Sigmoid colon (tissue), 7 donors: ENCODE measurements around the gene CPLX3. TPM values are rescaled to one million over a fixed set of nuclear protein-coding genes. Genes with fewer than 3 reads are reported as not detected.

ENCODE experiments used
- DNase-seq: peaks from one replicate; pipeline ENCODE4 v3.0.0-alpha.2; 2019
- H3K27ac ChIP-seq, 4 donors: fragments of 200-600 bp; sonication (generic); one replicate each; pipeline ENCODE4 v1.5.1; 2016 to 2019; ENCODE audit warnings: mild to moderate bottlenecking in 1 of 4
- H3K27me3 ChIP-seq, 3 donors: fragments of 200-600 bp; sonication (generic); one replicate each; pipeline ENCODE4 v1.5.1; 2019; ENCODE audit warnings: mild to moderate bottlenecking in 1 of 3
- H3K36me3 ChIP-seq, 4 donors: fragments of 200-600 bp; sonication (generic); one replicate each; pipeline ENCODE4 v1.5.1; 2016 to 2019
- H3K4me1 ChIP-seq, 4 donors: fragments of 200-600 bp; sonication (generic); one replicate each; pipeline ENCODE4 v1.5.1; 2017 to 2019
- H3K4me3 ChIP-seq, 4 donors: fragments of 200-600 bp; sonication (generic); one replicate each; pipeline ENCODE4 v1.5.1; 2017 to 2019; ENCODE audit warnings: mild to moderate bottlenecking in 2 of 4, moderate library complexity in 1 of 4
- H3K9me3 ChIP-seq, 4 donors: fragments of 200-600 bp in 3 of 4; sonication (generic) in 3 of 4; one replicate each; pipeline versions ENCODE4 v1.5.1 to v1.6.1; 2013 to 2019
- CTCF ChIP-seq, 4 experiments: fragments of 450-650 bp in 3 of 4; fragments of 200-600 bp in 1 of 4; IDR thresholded peaks; one replicate each; pipeline ENCODE4 v1.5.1; 2016 to 2019; ENCODE audit warnings: antibody characterized with exemption in 4 of 4, mild to moderate bottlenecking in 3 of 4, moderate library complexity in 2 of 4
- EP300 ChIP-seq, 4 donors: sonication (generic); formaldehyde crosslinking; IDR thresholded peaks; one replicate each; pipeline ENCODE4 v1.6.1; 2017; ENCODE audit warnings: antibody characterized with exemption in 4 of 4
- POLR2A ChIP-seq, 2 donors: fragments of 450-650 bp; IDR thresholded peaks; one replicate each; pipeline ENCODE4 v1.6.1; 2016; ENCODE audit warnings: antibody characterized with exemption in 2 of 2, mild to moderate bottlenecking in 2 of 2, moderate library complexity in 2 of 2
- POLR2AphosphoS5 ChIP-seq, 4 donors: sonication (generic); formaldehyde crosslinking; IDR thresholded peaks; one replicate each; pipeline ENCODE4 v1.6.1; 2017; ENCODE audit warnings: antibody characterized with exemption in 4 of 4
- WGBS, 2 donors: extraction: QIAGEN DNeasy Blood & Tissue Kit; methylation state at CpG; one replicate each; pipeline ENCODE4 v1.1.7; 2013; 5-methylcytosine and 5-hydroxymethylcytosine counted together
- intact Hi-C: fragments of 100-400 bp; cut with DNase I; formaldehyde crosslinking; loops from one replicate; pipeline ENCODE4 v1.15.1; 2023
- polyA plus RNA-seq, 3 donors: library from polyadenylated mRNA; stranded (reverse); fragments of 200-250 nt; gene quantifications; one replicate each; pipeline ENCODE4 v1.2.3, GENCODE V29; 2013
- small RNA-seq, 3 donors: library from RNA; depleted of rRNA; stranded (forward); fragments of <200 nt; gene quantifications; one replicate each; pipeline ENCODE3, GENCODE V24; 2016
- total RNA-seq, 4 donors: library from RNA; depleted of rRNA; stranded (reverse); fragments of >200 nt; gene quantifications; one replicate each; pipeline ENCODE4 v1.1.0, GENCODE V29; 2016
- donor health status: healthy with polysubstance abuse.
- donor health status: Bipolar disorder and iron deficiency.
- donor health status: healthy.

CPLX3 gene
- total and polyA plus RNA-seq, 7 donors: 0.28 to 0.41 TPM; not detected in 5

- WGBS, 2 donors: 81 to 95% methylated on average over 4 of the region's 4 CpGs
- no peak overlapping the region for H3K27ac ChIP-seq
Measured at GRCh38 chr15:74878273-74878672, 51.8 kb downstream of the CPLX3 start.

More at GRCh38 chr15:74878273-74878672, 51.8 kb downstream of the CPLX3 start:
- intact Hi-C loops: no loop called here
- no peak for DNase-seq
- no peaks in the 10 kb centered on the region for H3K9me3 ChIP-seq
- no peaks in the 10 kb centered on the region for H3K36me3 ChIP-seq
- no peak overlapping the region for H3K4me3 ChIP-seq
- no peaks in the 10 kb centered on the region for H3K27me3 ChIP-seq
- TF ChIP-seq CTCF (IDR thresholded peaks at IDR 0.05): no peak
- no peak for TF ChIP-seq POLR2A (IDR thresholded peaks at IDR 0.05)
- no peak for TF ChIP-seq POLR2AphosphoS5 (IDR thresholded peaks at IDR 0.05)
- TF ChIP-seq EP300 (IDR thresholded peaks at IDR 0.05): no peak
- peaks cover 0 to 7% (median 3%) of the 10 kb centered on the region in 4 donors for H3K4me1 ChIP-seq

Small RNA genes lying within 50 kb of the gene (small RNA-seq; reads per million reads assigned to genes)
- gene CPLX3 (0 reads per million in 3 donors), gene MIR4513 (0 reads per million in 3 donors), gene MIR6882 (0 to 0.54 (median 0.12) reads per million in 3 donors)

Other genes with a start within 250 kb of the CPLX3 start
- 100 to 1,000 TPM in 3 of 4 donors, 10 to 100 TPM in 1; 73.1 to 124 (median 115) TPM for gene CLK3, start 210.8 kb upstream of the CPLX3 start, total RNA-seq
- gene CLK3, start 210.8 kb upstream of the CPLX3 start, polyA plus RNA-seq: 10 to 100 TPM; 59.5 to 75.5 (median 60.1) TPM
- 10 to 100 TPM; 11.7 to 20.2 (median 17.7) TPM for gene EDC3, start 130.6 kb upstream of the CPLX3 start, total RNA-seq
- 10 to 100 TPM; 11.6 to 22.0 (median 12.0) TPM for gene EDC3, start 130.6 kb upstream of the CPLX3 start, polyA plus RNA-seq
- gene CYP1A1, start 101.1 kb upstream of the CPLX3 start, total RNA-seq: 1 to 10 TPM in 1 of 4 donors, under 1 TPM in 2, not detected in 1; 0.36 to 4.7 (median 0.49) TPM
- under 1 TPM in 2 of 3 donors, not detected in 1; 0.09 to 0.92 TPM for gene CYP1A1, start 101.1 kb upstream of the CPLX3 start, polyA plus RNA-seq
- gene CYP1A2, start 77.8 kb upstream of the CPLX3 start, total RNA-seq: not detected
- gene CYP1A2, start 77.8 kb upstream of the CPLX3 start, polyA plus RNA-seq: not detected
- gene CSK, start 44.5 kb upstream of the CPLX3 start, total RNA-seq: 10 to 100 TPM in 3 of 4 donors, 1 to 10 TPM in 1; 9.7 to 22.4 (median 14.2) TPM
- 100 to 1,000 TPM in 1 of 3 donors, 10 to 100 TPM in 2; 40.8 to 125 (median 55.0) TPM for gene CSK, start 44.5 kb upstream of the CPLX3 start, polyA plus RNA-seq
- 1 to 10 TPM in 1 of 4 donors, not detected in 3; 1.8 TPM for gene LMAN1L, start 13.8 kb upstream of the CPLX3 start, total RNA-seq
- gene LMAN1L, start 13.8 kb upstream of the CPLX3 start, polyA plus RNA-seq: under 1 TPM in 1 of 3 donors, not detected in 2; 0.64 TPM
- 10 to 100 TPM; 21.1 to 46.8 (median 30.6) TPM for gene ULK3, start 16.5 kb downstream of the CPLX3 start, total RNA-seq
- 10 to 100 TPM; 46.9 to 48.6 (median 48.4) TPM for gene ULK3, start 16.5 kb downstream of the CPLX3 start, polyA plus RNA-seq
- 10 to 100 TPM; 27.8 to 37.8 (median 36.2) TPM for gene SCAMP2, start 46.7 kb downstream of the CPLX3 start, total RNA-seq
- 100 to 1,000 TPM in 1 of 3 donors, 10 to 100 TPM in 2; 28.7 to 131 (median 33.0) TPM for gene SCAMP2, start 46.7 kb downstream of the CPLX3 start, polyA plus RNA-seq
- gene MPI, start 63.4 kb downstream of the CPLX3 start, total RNA-seq: 10 to 100 TPM; 34.9 to 52.0 (median 45.5) TPM
- 10 to 100 TPM; 45.6 to 87.4 (median 56.5) TPM for gene MPI, start 63.4 kb downstream of the CPLX3 start, polyA plus RNA-seq
- 10 to 100 TPM; 50.5 to 65.0 (median 57.2) TPM for gene FAM219B, start 80.2 kb downstream of the CPLX3 start, total RNA-seq
- gene FAM219B, start 80.2 kb downstream of the CPLX3 start, polyA plus RNA-seq: 10 to 100 TPM; 16.6 to 38.4 (median 30.1) TPM
- gene COX5A, start 111.4 kb downstream of the CPLX3 start, total RNA-seq: 100 to 1,000 TPM in 1 of 4 donors, 10 to 100 TPM in 3; 73.7 to 124 (median 81.6) TPM
- 1,000 to 10,000 TPM in 1 of 3 donors, 100 to 1,000 TPM in 2; 783 to 1,227 (median 854) TPM for gene COX5A, start 111.4 kb downstream of the CPLX3 start, polyA plus RNA-seq
- gene RPP25, start 130.1 kb downstream of the CPLX3 start, total RNA-seq: 1 to 10 TPM; 3.7 to 4.8 (median 4.7) TPM
- gene RPP25, start 130.1 kb downstream of the CPLX3 start, polyA plus RNA-seq: 10 to 100 TPM in 2 of 3 donors, 1 to 10 TPM in 1; 9.0 to 24.0 (median 16.1) TPM
- 1 to 10 TPM; 1.3 to 4.6 (median 2.9) TPM for gene SCAMP5, start 168.9 kb downstream of the CPLX3 start, total RNA-seq
- 10 to 100 TPM in 2 of 3 donors, 1 to 10 TPM in 1; 2.4 to 26.5 (median 18.3) TPM for gene SCAMP5, start 168.9 kb downstream of the CPLX3 start, polyA plus RNA-seq
- gene PPCDC, start 197.0 kb downstream of the CPLX3 start, total RNA-seq: 10 to 100 TPM in 2 of 4 donors, 1 to 10 TPM in 2; 7.9 to 18.9 (median 12.0) TPM
- gene PPCDC, start 197.0 kb downstream of the CPLX3 start, polyA plus RNA-seq: 10 to 100 TPM; 16.2 to 37.0 (median 31.2) TPM